GM12891 (cell line): ENCODE results near the gene EVX1.

Source experiments
- PAX5 ChIP-seq: IDR thresholded peaks from 2 replicates; pipeline ENCODE4 v1.6.1; 2011; ENCODE audit warnings: low read length, moderate library complexity, mild to moderate bottlenecking; ENCODE audit not compliant: insufficient read depth, severe bottlenecking
- POLR2A ChIP-seq: IDR thresholded peaks from 2 replicates; pipeline ENCODE4 v1.6.1; 2011; ENCODE audit warnings: low read depth, low read length, control low read depth
- POLR2AphosphoS5 ChIP-seq: IDR thresholded peaks from 2 replicates; pipeline ENCODE4 v1.6.1; 2011; ENCODE audit warnings: low read depth, low read length, control low read depth
- POU2F2 ChIP-seq: IDR thresholded peaks from 2 replicates; pipeline ENCODE4 v1.6.1; 2011; ENCODE audit warnings: low read depth, mild to moderate bottlenecking, control low read depth, low read length, moderate library complexity
- SPI1 ChIP-seq: IDR thresholded peaks from 2 replicates; pipeline ENCODE4 v1.6.1; 2011; ENCODE audit warnings: low read depth, low read length, control low read depth
- TAF1 ChIP-seq: IDR thresholded peaks from 2 replicates; pipeline ENCODE4 v1.6.1; 2011; ENCODE audit warnings: low read depth, low read length, control low read depth

DNA sequence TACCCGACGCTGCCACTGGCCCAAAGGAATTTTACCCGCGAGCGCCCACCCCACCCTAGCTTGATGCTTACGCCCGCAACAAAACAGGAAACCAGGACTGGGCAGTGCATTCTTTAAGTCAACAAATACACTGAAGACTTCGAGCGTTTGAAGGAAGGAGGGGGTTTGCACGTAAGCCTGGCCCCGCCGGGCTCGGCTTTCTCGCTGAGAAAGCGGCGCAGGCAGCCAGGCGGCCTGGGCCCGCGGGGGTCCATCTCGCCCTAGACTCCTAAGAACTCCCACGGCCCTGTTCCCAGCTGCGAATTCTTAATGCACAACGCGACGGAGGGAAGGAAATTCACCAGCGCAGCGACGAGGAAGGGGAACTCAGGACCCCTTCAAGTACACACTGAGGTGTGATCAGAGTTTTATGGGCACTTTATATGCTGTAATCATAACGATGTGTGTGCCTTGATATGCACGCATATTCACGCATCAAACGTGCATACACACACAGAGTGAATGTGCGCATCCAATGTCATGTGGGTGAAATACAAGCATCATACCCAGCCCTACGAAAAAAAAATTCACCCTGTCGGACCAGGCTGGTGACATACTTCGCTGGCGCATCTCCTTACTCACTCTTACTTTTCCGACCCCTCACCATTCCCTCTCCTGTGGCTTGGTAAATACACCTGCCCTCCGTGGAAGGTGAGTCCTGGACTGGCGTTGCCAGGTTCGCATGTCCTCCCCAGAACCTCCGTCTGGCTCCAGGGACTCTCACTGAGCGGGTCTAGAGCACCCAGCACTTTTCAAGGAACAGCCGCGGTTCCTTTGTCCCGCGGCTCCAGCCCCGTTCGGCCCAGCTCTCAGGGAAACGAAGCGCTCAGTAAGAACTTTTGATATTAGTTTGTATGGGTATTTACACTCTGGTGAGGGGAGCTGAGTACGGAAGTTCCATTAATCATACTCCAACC is 37.0 kb upstream of the EVX1 start:
- TF ChIP-seq POLR2A (no peak), POLR2AphosphoS5 (no peak), TAF1 (no peak), SPI1 (no peak), POU2F2 (no peak), PAX5 (no peak)
